Fibroblast of skin of left quadriceps (primary cell): ENCODE data around the gene SMURF1.

Experiments
- DNase-seq, 2 experiments: peaks; one replicate each; pipeline ENCODE4 v3.0.0-alpha.2; 2013; ENCODE audit warnings: low read depth in 2 of 2

SMURF1 gene

DNA sequence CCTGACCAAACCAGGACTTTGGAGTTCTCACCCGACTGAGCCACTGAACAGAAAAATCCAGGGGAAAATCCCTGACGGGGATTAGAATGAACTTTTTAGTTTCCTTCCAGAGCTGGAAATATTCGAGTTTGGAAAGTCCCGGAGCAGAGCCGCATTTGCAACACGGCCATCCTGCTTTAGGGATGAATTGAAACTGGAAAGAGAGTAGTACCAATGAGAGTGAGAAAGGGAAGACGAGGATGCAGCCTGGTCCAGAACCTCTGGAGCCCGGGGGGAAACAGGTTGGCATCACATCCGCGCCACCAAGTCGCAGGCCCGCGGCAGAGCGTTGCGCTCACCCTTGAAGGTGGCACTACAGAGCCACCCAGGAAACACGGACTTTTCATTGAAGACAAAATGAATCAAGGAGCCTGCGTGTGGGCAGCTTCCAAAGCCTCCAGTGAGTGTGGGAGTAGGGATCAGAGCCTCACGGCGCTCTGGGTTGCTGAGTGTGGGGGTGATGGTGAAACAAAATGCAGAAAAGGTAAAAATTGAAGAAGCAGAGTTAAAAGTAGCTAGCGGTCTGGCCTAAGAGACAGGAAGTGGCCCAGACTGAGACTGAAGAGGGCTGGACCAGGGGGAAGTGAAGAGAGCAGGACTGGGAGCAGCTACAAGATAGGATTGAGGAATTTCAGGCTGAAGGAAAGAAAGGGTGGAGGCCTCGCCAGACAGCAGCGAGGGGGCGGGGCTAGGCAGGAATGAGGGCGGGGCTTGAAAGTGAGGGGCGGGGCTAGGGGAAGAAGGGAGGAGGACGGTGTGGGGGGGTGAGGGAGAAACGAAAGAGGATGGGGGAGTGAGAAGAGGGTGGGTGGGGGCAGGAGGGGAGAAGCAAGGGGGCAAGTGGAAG is 1.8 kb downstream of the SMURF1 start:
- DNase-seq, result peak; percentile 63 to 68

DNA sequence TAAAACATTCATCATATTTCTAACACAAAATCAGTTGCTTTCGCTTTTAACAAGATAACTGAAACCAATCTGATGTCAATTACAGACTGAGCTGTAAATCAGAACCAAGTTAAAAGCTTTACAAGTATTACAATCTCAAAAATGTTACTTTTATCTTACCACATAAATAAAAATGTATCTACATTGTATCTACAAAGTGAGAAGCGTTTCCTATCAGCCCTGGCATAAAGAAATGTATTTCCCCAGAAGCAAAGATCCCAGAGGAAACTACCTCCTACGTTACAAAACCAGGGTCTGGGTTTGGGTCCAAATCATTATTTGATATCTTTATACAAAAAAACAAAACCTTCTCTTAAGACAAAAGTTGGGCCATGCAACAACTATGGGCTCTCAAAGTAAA is 2.6 kb downstream of the SMURF1 start:
- no peak for DNase-seq

DNA sequence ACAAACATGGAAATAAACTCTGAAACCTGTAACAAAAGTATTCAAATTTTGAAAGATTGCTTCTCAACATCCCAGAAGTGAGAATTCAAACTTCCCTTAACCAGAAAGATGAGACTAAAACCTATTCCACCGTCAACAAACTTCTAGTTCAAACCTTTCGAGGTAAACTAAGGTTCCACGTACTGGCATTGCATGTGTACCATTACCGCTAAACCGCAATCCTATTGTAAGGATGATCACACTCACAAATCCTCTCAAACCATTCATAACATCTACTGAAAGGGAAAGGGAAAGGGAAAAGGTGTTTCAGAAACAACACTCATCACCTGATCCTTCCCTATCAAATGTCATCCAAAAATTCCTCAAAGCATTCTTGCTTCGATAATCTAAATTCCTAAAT is 3.1 kb downstream of the SMURF1 start:
- no peak for DNase-seq

DNA sequence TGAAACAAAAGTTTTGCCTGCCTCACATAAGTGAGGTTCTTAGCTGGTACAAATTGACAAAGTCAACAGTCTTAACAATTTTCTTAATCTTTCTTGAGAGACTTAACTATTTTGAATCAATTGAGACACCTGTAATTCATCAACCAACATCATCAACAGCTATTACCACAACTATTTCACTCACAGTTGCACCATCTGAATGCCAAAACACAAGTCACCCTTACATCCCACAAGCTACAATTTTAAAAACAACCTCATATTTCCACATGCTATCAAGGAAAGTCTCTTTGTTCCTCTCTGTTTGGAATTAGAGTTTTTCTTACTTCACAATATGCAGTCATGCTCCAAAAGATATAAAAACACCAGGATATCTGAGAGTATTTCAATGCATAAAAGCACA is 4.9 kb downstream of the SMURF1 start:
- no peak for DNase-seq

DNA sequence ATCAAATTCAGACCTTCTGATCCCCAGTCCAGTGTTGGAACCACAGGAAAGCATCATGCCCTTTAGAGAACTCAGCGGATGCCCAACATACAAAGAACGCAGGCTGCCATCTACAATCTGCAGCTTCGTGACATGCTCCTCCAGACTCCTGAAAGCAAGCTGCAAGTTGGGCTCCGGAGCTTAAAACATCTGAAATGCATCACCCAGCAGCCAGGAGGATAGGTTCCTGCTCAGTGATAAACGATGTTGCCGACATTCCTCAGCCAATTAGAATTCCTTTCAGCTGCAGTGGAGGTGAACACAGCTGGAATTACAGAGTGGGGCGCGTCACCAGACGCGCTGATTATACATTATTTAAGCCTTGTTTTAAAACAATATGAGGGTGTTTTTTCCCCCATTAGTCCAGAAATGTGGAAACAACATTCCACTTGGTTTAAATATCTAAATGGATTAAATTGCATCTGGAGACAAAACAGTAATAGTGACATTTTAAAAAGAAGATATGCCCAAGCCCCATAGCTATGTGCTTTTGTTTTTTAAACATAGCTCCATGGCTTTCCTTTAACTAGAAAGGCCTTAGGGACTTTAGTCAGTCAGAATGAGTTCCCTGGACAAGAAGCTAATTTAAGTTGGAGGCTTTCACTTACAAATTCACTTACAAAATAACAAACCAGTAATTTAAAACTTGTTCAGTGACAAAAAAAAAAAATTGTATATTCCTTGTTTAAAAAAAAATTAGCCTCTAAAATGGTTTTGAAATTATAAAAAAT is 6.3 kb downstream of the SMURF1 start:
- peak; percentile 85 to 86 for DNase-seq

DNA sequence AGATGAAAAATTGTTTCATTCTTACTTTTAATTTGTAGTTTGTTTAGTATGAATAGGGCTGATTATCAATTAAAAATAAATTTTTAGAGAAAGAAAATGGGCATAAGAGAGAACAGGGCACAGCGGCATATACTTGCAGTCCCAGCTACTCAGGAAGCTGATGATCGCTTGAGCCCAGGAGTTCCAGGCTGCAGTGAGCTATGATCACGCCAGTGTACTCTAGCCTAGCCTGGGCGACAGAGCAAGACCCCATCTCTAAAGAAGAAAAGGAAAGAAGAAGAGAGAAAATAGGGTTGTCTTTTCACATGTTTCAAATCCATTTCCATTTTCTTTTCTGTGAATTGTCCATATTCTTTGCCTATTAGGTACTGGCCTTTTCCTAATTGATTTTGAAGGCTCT is 8.0 kb downstream of the SMURF1 start:
- DNase-seq, result no peak

DNA sequence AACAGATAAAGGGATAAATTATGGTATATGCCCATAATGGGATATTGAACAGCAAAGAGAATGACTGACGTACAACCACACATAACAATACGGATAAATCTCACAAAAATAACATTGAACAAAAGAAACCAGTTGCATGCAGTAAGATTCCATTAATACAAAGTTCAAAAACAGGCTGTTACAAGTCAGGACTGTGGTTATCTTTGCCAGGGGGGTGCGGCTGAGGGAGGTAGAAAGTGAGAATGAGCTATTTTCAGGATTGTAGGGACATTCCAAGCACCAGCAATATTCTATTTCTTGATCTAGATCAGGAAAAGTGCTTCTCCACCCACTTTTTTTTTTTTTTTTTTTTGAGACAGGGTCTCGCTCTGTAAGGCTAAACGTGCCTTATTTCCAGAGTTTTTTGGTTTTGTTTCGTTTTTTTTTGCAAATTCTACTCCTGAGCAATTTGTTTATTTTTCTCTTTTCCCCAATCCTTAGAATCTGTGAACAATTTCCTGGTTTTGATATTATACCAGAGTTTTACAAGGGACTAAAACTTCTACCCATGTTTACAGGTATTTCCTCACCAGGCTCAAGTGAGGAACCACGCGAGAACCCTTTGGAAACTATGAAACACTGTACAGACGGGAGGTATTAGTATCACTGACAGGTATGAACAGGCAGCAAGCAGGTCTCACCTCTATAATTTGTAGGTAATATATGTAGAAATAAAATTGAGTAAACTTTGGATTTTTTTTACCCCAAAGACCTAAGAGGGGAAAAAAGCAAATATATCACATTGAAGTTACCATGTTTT is 9.9 kb downstream of the SMURF1 start:
- no peak for DNase-seq

DNA sequence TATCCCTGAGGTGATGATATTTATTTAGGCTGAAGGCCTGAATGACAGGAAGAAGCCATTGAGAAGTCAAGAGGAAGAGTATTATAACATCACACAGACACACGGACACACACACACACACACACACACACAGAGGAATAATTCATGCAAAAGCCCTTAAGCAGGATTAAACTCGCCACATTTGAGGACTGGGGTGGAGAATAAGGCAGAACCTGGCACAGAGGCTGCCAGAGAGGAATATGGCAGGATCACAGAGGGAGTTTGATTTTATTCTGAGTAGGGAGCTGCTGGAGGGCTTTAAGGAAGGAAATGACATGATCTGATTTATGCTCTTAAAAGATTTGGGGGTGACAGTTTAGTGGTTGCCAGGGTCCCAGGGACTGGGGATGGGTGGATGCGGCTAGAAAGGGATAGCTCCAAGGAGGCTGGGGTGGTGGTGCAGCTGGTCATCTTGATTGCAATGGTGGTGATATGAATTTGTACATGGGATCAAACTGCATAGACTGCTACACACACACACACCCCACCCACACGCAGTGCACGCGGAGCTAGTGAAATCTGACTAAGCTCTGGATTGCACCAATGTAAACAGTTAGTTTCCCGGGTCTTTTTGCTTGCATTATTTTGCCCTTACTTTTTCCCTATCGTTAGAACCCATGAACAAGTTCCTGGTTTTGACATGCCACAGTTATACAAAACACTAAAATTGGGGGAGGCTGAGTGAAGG is 11.2 kb downstream of the SMURF1 start:
- DNase-seq, result no peak

DNA sequence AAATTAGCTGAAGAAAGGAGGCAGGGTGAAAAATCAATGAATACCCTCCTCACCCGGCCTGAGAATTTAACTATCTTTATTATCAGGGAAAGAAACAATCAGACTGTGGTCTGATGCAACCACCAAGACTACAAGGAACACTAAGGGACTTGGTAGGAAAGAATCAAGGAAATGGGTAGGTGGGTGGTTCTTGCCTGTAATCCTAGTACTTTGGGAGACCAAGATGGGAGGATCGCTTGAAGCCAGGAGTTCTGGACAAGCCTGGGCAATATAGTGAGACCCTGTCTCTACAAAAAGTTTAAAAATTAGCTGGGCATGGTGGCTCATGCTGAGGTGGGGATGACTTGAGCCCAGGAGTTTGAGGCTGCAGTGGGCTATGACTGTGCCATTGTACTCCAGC is 12.6 kb downstream of the SMURF1 start:
- no peak for DNase-seq

DNA sequence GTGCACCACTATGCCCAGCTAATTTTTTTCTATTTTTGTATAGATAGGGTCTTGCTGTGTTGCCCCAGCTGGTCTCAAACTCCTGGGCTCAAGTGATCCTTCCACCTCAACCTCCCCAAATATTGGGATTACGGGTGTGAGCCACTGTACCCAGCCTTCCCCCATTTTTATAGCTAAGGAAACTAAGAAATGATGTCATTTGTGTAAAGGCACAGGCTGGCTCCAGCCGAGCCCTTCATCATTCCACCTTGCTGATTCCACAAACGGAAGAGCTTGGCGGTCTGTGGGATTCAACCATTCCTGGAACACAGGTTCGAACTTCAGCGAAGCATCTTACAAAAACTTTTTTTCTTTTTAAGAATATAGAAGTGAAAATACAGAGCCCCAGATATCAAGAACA is 14.4 kb downstream of the SMURF1 start:
- no peak for DNase-seq

DNA sequence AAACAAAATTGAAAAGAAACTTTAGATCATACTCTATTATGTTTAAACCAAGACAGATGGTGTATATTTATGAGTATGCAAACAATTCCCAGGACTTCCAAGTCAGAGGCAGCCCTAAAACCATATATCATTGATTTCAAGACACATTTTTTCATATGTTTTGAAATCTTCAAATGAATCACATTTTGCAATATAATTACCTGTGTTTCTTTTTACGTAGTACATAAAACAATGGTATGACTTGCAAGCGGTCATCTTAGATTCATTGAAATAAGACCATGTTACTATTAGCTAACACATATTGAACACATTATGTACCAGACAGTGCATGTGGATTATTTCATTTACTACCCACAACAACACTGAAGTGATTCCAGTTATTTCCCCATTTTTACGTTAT is 14.9 kb downstream of the SMURF1 start:
- no peak for DNase-seq

DNA sequence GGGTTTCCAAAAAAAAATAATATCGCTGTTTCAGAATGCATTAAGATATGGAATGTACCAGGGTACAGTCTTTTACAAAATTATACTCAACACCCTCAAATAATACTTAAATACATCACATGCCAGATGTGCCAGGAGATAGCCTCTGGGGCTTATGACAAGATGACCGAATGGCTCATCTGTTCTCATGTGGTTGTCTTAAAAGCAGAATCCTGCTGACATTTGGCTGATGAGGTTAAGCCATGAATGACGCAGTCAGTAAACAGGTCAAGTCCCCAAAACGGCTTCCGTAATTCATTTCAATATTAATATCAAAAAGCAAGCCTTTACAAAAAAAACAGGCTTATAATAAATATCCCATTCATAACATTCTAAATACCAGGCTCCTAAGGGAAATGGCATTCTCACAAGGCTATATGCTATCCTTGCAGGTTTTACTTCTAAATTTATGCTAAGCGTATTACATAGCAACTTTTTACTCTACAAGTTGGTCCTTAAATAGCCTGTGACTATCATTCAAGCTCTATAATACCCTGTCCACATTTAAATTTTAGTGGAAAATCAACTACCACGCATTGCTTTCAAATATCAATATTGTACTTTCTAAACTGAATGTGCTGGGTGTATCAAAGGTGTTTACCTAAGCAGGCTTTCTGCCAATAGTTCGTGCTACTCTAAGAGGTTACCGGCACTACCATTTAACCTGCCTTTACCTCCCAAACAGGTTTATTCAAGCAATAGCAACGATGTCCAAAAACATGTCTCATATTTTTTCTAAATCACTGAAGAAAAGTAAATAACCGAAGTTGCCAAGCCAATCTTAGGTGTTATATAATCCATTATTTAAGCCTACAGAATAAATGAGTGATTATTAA is 15.6 kb downstream of the SMURF1 start:
- no peak for DNase-seq

DNA sequence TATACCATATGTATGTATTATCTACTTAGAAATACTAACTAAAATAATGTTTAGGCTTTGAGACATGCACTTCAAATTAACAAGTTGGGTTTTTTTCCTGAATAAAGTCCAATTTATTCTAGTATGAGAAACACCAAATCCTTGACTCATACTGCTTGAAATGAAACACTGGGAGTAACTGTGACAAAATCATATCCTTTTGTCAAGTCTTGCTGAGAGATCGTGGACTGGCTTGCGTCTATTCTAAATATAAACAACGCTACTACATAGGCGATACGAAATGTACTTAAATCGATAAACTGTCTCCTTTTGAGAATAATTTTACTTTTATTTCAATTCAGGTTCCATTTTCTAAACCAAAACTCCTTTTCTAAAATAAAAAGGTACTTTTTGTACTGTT is 16.3 kb downstream of the SMURF1 start:
- DNase-seq, result no peak

DNA sequence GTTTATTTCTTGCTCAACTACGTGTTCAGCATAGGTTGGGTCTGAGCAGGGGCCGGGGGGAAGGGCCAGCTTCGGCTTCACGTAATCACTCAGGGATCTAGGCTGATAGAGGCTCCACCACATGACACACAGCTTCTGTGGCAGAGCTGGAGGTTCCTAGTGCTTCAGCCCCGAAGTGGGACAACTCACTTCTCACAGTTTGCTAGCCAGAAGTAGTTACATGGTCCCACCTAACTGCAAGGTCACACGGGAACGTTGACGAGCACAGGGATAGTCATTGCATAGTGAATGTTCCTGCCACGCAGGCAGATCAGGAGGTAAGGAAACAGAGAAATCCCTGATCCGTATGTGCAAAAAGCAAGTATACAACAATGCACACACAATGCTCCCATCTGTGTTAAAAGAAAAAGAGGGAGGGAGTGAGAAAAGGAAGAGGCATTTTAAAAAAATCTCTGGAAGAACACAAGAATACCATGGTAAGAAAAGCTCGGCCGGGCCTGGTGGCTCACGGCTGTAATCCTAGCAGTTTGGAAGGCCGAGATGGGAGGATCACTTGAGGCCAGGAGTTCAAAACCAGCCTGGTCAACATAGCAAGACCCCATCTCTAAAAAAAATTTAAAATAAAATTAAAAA is 16.9 kb downstream of the SMURF1 start:
- DNase-seq, result no peak

DNA sequence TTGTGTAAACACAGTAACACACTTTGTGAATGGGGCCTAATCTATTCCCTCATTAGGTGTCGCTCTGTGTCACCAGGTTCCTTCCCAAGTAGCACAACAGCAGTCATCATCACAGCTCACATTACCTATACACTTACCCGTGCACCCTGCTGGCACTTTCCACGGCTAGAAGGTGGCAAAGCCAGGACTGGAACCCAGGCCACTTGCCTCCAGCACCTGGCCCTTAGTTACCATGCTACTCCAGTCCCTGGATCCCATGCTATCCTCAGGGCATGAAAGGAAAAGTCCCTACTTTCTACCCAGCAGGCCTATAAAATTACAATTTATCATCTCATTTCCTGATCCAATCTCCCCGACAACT is 18.4 kb downstream of the SMURF1 start:
- no peak for DNase-seq

DNA sequence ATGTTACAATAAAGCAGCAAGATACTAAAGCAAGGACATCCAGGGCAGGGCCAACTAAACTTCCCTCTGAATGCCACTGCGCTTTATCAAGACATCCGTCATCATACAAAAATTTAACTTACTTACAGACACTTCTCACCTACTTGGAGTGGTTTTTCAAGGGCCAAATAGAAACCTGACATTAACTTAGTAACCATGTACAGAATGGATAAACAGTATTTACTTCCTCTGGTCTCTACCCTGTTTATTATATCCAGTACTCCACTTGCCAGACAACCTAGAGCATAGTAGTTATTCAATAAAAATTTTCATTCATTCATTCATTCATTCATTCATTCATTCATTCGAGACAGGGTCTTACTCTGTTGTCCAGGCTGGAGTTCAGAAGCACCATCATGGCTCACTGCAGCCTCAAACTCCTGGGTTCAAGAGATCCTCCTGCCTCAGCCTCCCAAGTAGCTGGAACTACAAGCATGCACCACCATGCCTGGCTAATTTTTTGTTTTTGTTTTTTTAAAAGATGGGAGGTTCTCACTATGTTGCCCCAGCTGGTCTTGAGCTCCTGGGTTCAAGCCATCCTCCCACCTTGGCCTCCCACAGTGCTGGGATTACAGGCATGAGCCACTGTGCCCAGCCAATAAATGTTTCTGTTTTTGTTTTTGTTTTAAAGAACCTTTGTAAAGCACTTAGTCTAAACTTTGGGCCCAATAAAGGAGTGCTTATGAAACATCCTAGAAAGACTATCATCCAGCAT is 19.0 kb downstream of the SMURF1 start:
- no peak for DNase-seq

DNA sequence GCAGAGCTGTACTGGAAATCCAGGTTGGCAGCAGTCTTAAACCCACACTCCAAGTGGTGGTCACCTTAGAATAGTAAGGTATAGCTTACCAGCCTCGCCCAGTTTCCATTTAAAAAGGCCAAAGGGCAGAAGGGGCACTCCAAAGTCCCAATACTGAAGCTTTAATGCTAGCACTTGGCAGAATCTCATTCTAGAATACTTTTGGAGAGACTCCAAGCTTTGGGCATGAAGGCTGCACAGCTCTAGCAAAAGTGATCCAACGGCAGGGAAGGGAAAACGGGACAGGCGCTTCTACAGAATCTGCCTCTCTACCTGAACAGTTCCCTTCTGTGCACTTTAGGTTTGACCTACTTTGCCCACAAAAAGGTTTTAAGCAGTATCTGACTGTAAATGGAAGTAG is 19.7 kb downstream of the SMURF1 start:
- no peak for DNase-seq

DNA sequence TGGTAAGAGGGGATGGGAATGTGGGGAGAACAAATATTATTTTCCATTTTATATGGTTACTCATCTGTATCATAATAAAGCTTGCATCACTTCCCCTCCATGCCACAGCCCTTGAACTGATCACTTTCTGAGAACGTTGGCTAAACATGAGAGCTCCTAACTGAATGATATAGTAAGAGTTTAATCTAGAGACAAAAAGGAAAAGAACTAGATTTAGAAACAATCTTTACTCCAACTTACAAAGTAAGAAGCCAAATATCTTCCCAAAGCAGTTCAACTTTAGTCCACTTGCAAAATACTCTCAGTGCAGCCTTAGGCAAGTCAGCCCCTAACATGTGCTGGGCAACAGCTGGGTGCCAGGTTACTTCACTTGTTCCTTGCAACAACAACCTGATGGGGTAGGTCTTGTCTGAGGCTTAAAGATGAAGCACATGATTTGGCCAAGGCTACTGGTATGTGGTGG is 20.3 kb downstream of the SMURF1 start:
- no peak for DNase-seq

DNA sequence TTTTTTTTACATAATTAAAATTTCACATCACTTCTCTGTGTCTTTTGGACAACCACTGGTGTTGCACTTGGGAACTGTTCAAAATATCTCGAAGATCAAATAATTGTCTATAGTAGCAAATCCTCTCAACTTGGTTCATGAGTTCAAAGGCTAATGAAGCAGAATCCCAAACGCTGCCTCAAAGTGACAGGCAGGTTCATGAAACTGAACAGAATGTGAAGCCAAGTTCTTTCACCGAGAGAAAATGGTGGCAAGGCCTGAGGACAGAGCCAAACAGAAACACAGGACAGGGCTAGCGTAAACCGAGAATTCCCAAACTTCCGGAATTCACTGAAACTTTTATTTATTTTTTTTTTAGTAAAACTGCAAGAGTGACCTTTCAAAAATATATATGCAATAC is 21.1 kb downstream of the SMURF1 start:
- no peak for DNase-seq
